NOMO-1 treated with DMSO at 0.1 percent for 48 hours (cell line): ENCODE data around the gene NDUFC2.
"Not testable (repeated sequence)": the region's sequence is repeated elsewhere in the genome, so short reads cannot be mapped to it uniquely, and the experiment has no call there.

ENCODE experiments used
- DNase-seq: peaks from one replicate; lab custom pipeline; 2025; ENCODE audit not compliant: unreplicated experiment; lab: John Stamatoyannopoulos, UW

Gene NDUFC2

GRCh38 chr11:78056093-78056492, 23.6 kb downstream of the NDUFC2 start:
- no peak for DNase-seq

GRCh38 chr11:78054971-78055370, 24.7 kb downstream of the NDUFC2 start:
- DNase-seq, result no peak

GRCh38 chr11:78050964-78051831, 28.5 kb downstream of the NDUFC2 start:
- DNase-seq, result no peak

GRCh38 chr11:78049348-78049747, 30.3 kb downstream of the NDUFC2 start:
- DNase-seq, result no peak

GRCh38 chr11:78048561-78048960, 31.1 kb downstream of the NDUFC2 start:
- no peak for DNase-seq

- DNase-seq, result no peak
Measured at GRCh38 chr11:78046486-78046854, 33.2 kb downstream of the NDUFC2 start.

GRCh38 chr11:78045851-78046485, 33.7 kb downstream of the NDUFC2 start:
- peak; percentile 19 for DNase-seq

- no peak for DNase-seq
Measured at GRCh38 chr11:78044706-78045105, 35.0 kb downstream of the NDUFC2 start.

GRCh38 chr11:78041843-78042440, 37.7 kb downstream of the NDUFC2 start:
- DNase-seq, result no peak

- not testable (repeated sequence) for DNase-seq
Measured at GRCh38 chr11:78041380-78041719, 38.3 kb downstream of the NDUFC2 start.

GRCh38 chr11:78040691-78041379, 38.8 kb downstream of the NDUFC2 start:
- DNase-seq, result no peak

GRCh38 chr11:78039919-78040671, 39.6 kb downstream of the NDUFC2 start:
- DNase-seq, result no peak

GRCh38 chr11:78039391-78039918, 40.2 kb downstream of the NDUFC2 start:
- no peak for DNase-seq

GRCh38 chr11:78038697-78039313, 40.9 kb downstream of the NDUFC2 start:
- no peak for DNase-seq

GRCh38 chr11:78037825-78038620, 41.6 kb downstream of the NDUFC2 start:
- DNase-seq, result no peak

GRCh38 chr11:78037056-78037455, 42.6 kb downstream of the NDUFC2 start:
- no peak for DNase-seq

- DNase-seq, result no peak
Measured at GRCh38 chr11:78036313-78036712, 43.3 kb downstream of the NDUFC2 start.

GRCh38 chr11:78034623-78035022, 45.0 kb downstream of the NDUFC2 start:
- no peak for DNase-seq

GRCh38 chr11:78033040-78033439, 46.6 kb downstream of the NDUFC2 start:
- DNase-seq, result no peak
